ENCODE measurements around the gene ANKUB1.

DNA sequence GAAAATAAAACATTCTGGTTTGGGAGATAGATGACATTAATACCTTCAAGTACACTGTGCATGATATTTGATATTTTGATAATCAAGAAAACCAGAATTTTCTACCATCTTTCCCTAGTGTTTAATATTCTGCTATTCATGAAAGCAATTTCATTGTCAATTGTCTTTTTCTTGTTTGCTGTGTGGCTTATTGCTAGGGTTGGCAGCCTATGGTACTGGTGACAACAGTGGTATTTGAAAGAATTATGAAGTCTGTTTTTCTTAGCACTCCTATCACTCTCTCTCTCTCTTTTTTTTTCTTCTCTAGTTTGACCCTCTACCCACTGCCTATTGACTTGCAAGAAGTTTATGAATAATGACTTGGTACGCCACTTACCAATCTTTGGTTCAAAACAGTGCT is 36.0 kb upstream of the ANKUB1 start:
- TF ChIP-seq, protein P1, sequence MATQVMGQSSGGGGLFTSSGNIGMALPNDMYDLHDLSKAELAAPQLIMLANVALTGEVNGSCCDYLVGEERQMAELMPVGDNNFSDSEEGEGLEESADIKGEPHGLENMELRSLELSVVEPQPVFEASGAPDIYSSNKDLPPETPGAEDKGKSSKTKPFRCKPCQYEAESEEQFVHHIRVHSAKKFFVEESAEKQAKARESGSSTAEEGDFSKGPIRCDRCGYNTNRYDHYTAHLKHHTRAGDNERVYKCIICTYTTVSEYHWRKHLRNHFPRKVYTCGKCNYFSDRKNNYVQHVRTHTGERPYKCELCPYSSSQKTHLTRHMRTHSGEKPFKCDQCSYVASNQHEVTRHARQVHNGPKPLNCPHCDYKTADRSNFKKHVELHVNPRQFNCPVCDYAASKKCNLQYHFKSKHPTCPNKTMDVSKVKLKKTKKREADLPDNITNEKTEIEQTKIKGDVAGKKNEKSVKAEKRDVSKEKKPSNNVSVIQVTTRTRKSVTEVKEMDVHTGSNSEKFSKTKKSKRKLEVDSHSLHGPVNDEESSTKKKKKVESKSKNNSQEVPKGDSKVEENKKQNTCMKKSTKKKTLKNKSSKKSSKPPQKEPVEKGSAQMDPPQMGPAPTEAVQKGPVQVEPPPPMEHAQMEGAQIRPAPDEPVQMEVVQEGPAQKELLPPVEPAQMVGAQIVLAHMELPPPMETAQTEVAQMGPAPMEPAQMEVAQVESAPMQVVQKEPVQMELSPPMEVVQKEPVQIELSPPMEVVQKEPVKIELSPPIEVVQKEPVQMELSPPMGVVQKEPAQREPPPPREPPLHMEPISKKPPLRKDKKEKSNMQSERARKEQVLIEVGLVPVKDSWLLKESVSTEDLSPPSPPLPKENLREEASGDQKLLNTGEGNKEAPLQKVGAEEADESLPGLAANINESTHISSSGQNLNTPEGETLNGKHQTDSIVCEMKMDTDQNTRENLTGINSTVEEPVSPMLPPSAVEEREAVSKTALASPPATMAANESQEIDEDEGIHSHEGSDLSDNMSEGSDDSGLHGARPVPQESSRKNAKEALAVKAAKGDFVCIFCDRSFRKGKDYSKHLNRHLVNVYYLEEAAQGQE (IDR thresholded peaks at IDR 0.05; ENCODE audit: insufficient read depth in 1 of 2, low read depth in 2 of 2, low read length in 2 of 2): no peak
- TF ChIP-seq POLR2AphosphoS5 (IDR thresholded peaks at IDR 0.05; ENCODE audit: low read depth, low read length) (no peak), TAF1 (IDR thresholded peaks at IDR 0.05; ENCODE audit: borderline replicate concordance, insufficient read depth, low read length) (no peak)

All from PFSK-1 (cell line).